ENCODE results near the gene FOXO3.
A peak's percentile ranks its signal among the peaks of the same experiment; 100 is the strongest.

DNA sequence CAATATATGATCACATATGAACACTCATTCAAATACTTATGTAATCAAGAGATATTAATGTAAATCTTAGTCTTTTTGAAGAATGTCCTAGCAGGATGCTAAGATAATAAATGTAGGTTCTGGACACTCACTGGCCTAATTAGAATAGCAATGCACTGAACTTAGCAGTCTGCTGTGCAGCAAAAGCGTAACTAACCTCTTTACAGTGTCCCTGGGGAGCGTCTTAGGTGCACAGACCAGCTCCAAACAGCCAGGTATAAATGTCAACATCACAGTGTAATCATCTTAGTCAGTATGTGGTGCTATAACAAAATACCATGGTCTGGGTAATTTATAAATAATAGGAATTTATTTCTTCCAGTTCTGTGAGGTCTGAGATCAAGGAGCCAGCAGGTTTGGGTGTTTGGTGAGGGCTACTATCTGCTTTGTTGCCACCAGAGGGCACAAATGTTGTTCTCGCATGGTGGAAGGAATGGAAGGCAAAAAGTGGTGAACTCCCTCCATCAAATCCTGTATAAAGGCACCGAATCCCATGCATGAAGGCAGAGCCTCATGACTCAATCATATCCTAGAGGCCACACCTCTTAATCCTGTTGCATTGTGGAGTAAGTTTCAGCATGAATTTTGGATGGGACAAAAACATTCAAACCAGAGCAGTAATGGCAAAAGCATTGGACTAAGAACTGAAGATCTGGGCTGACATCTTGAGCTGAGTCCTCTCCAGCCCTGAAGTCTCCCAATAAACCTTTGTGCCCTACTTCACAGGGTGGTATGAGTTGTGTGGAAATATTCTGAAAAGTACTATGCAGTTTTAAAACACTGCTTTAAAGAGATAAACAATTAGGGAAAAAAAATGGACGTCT is 41.8 kb upstream of the FOXO3 start:
- TF ChIP-seq, protein P1, sequence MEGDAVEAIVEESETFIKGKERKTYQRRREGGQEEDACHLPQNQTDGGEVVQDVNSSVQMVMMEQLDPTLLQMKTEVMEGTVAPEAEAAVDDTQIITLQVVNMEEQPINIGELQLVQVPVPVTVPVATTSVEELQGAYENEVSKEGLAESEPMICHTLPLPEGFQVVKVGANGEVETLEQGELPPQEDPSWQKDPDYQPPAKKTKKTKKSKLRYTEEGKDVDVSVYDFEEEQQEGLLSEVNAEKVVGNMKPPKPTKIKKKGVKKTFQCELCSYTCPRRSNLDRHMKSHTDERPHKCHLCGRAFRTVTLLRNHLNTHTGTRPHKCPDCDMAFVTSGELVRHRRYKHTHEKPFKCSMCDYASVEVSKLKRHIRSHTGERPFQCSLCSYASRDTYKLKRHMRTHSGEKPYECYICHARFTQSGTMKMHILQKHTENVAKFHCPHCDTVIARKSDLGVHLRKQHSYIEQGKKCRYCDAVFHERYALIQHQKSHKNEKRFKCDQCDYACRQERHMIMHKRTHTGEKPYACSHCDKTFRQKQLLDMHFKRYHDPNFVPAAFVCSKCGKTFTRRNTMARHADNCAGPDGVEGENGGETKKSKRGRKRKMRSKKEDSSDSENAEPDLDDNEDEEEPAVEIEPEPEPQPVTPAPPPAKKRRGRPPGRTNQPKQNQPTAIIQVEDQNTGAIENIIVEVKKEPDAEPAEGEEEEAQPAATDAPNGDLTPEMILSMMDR (IDR thresholded peaks at IDR 0.05) = peak; percentile 70
- no peak for TF ChIP-seq EZH2phosphoT487 (IDR thresholded peaks at IDR 0.05)
- TF ChIP-seq EZH2 (IDR thresholded peaks at IDR 0.05) = no peak

All from neural progenitor cell (in vitro differentiated cells).